CD4-positive, CD25-positive, alpha-beta regulatory T cell (primary cell): ENCODE measurements around the gene GPATCH4. TPM values are rescaled to one million over a fixed set of nuclear protein-coding genes. Genes with fewer than 3 reads are reported as not detected.
A peak's percentile ranks its signal among the peaks of the same experiment; 100 is the strongest.

ENCODE experiments used
- ATAC-seq, 2 donors: fragments of 150-1000 bp; cut with Tn5 transposase; one replicate each; pipeline ENCODE4 v1.10.0; 2021; ENCODE audit warnings: low read depth in 2 of 2, moderate number of reproducible peaks in 2 of 2, moderate library complexity in 1 of 2
- DNase-seq, 3 donors: peaks; one replicate each; pipeline versions ENCODE4 v3.0.0 to v3.0.0-alpha.2; 2012 to 2022; ENCODE audit warnings: mixed read lengths in 1 of 3
- H3K27ac ChIP-seq: one replicate; pipeline ENCODE4 v1.7.0; 2013; ENCODE audit warnings: mild to moderate bottlenecking, low read length; ENCODE audit not compliant: insufficient read depth, poor library complexity, severe bottlenecking
- H3K27me3 ChIP-seq: one replicate; pipeline ENCODE4 v1.7.0; 2013; ENCODE audit warnings: low read length; ENCODE audit not compliant: control insufficient read depth, insufficient read depth
- H3K36me3 ChIP-seq: one replicate; pipeline ENCODE4 v1.7.0; 2013; ENCODE audit warnings: mild to moderate bottlenecking, low read length, moderate library complexity; ENCODE audit not compliant: control insufficient read depth, insufficient read depth
- H3K4me1 ChIP-seq: 2 replicates; pipeline ENCODE4 v1.7.0; 2013; ENCODE audit warnings: mild to moderate bottlenecking, low read length; ENCODE audit not compliant: insufficient read depth, control insufficient read depth, poor library complexity, severe bottlenecking
- H3K4me3 ChIP-seq: one replicate; pipeline ENCODE4 v1.7.0; 2013; ENCODE audit warnings: low read depth, mild to moderate bottlenecking, low read length, moderate library complexity
- H3K9me3 ChIP-seq, 2 experiments: 1 replicate in 1 of 2; 2 replicates in 1 of 2; pipeline ENCODE4 v1.7.0; 2013; ENCODE audit warnings: low read length in 2 of 2, mild to moderate bottlenecking in 1 of 2, moderate library complexity in 1 of 2; ENCODE audit not compliant: control insufficient read depth in 2 of 2
- H3K27ac Mint-ChIP-seq, 3 donors: one replicate each; pipeline ENCODE4 v1.8.0; 2020 to 2022; ENCODE audit warnings: mild to moderate bottlenecking in 3 of 3, mixed read lengths in 3 of 3, moderate library complexity in 2 of 3
- H3K27me3 Mint-ChIP-seq: one replicate; pipeline ENCODE4 v1.8.0; 2022; ENCODE audit warnings: mild to moderate bottlenecking, mixed read lengths
- H3K36me3 Mint-ChIP-seq: one replicate; pipeline ENCODE4 v1.8.0; 2020; ENCODE audit warnings: mixed read lengths
- H3K4me1 Mint-ChIP-seq, 4 donors: one replicate each; pipeline ENCODE4 v1.8.0; 2020 to 2022; ENCODE audit warnings: mixed read lengths in 4 of 4, mild to moderate bottlenecking in 1 of 4
- H3K4me3 Mint-ChIP-seq, 4 donors: one replicate each; pipeline ENCODE4 v1.8.0; 2020 to 2022; ENCODE audit warnings: mild to moderate bottlenecking in 4 of 4, mixed read lengths in 4 of 4, moderate library complexity in 3 of 4
- H3K9me3 Mint-ChIP-seq, 7 donors: one replicate each; pipeline ENCODE4 v1.8.0; 2020 to 2022; ENCODE audit warnings: mixed read lengths in 7 of 7, mild to moderate bottlenecking in 3 of 7, moderate library complexity in 2 of 7
- polyA plus RNA-seq, 4 donors: library from polyadenylated mRNA; unstranded; fragments of 300-500 nt; fragmentation: Illumina TruSeq; gene quantifications; one replicate each; pipeline ENCODE4 v1.2.3, GENCODE V29; 2021
- total RNA-seq: library from RNA; stranded (reverse); gene quantifications from one replicate; pipeline ENCODE4 v1.2.3, GENCODE V29; 2022

GPATCH4 gene
- total and polyA plus RNA-seq, 5 donors from 2014 or later = 20.2 to 34.6 (median 27.6) TPM

DNA sequence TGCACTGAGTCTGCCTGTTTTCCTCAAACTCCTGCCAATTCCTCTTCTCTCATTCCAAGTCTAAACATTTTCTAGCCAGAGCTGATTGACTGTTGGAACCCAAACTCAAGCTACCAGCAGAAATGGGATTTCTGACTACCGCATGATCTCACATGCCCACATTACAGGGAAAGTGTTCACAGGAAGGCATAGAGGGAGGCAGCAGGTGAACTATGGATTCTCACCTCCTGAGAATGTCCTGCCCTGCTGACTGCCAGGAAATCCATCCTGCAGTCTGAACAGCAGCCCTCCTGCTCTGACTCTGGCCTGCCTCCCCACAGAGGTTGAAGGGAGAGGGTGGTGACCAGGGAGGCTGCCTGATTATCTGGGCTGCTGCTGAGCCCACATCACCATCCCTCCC, 51.4 kb downstream of the GPATCH4 start:
- peak overlapping the region in 1 of 3 donors; percentile 13 for H3K27ac Mint-ChIP-seq
- Histone ChIP-seq H3K27ac (no peak overlapping the region), H3K4me3 (no peak overlapping the region), H3K4me1 (no peaks in the 10 kb centered on the region), H3K9me3 (no peaks in the 10 kb centered on the region), H3K27me3 (no peaks in the 10 kb centered on the region), H3K36me3 (no peaks in the 10 kb centered on the region)
- no peak overlapping the region for H3K4me3 Mint-ChIP-seq
- H3K27me3 Mint-ChIP-seq = no peaks in the 10 kb centered on the region
- H3K9me3 Mint-ChIP-seq = no peaks in the 10 kb centered on the region
- peaks cover 2 to 5% (median 4%) of the 10 kb centered on the region in 4 donors for H3K4me1 Mint-ChIP-seq
- peaks cover 4% of the 10 kb centered on the region for H3K36me3 Mint-ChIP-seq
- no peak for DNase-seq
- ATAC-seq = no peak

DNA sequence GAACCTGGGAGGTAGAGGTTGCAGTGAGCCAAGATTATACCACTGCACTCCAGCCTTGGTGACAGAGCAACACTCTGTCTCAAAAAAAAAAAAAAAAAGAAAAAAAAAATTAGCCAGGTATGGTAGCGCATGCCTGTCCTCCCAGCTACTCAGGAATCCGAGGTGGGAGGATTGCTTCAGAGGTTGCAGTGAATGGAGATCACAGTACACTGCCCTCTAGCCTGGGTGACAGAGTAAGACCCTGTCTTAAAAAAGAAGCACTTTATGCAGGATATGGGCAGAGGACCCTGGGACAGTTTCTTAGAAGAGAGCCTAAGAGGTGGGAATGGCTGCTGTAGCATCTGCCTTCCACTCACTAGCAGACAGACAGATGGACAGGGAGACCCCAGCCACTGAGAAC, 51.9 kb downstream of the GPATCH4 start:
- Histone ChIP-seq H3K9me3 (no peaks in the 10 kb centered on the region), H3K27ac (no peak overlapping the region), H3K4me1 (no peaks in the 10 kb centered on the region), H3K4me3 (no peak overlapping the region), H3K27me3 (no peaks in the 10 kb centered on the region), H3K36me3 (no peaks in the 10 kb centered on the region)
- H3K4me1 Mint-ChIP-seq = peaks cover 2 to 5% (median 4%) of the 10 kb centered on the region in 4 donors
- DNase-seq (no peak), ATAC-seq (no peak)
- H3K36me3 Mint-ChIP-seq = peaks cover 4% of the 10 kb centered on the region
- H3K27ac Mint-ChIP-seq = no peak overlapping the region
- no peak overlapping the region for H3K4me3 Mint-ChIP-seq
- H3K27me3 Mint-ChIP-seq = no peaks in the 10 kb centered on the region
- H3K9me3 Mint-ChIP-seq = no peaks in the 10 kb centered on the region

DNA sequence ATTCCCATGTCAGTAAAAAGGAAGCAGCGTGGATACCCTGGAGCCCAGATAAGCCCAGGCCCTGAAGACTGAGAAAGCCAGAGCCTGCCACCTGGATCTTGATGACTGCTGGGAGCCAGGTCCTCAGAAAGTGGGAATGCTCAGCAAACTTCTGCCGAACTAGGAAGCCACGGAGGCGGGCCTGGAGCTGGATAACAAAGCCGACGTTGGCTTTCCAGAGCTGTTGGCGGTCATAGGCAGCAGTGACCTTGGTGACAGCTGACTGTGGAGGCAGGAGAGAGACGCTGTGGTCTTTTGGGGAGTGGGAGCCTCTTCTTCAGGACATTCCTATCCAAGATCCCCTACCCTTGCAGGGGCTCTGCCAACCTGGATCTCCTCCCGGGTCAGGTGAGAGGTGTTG, 53.3 kb downstream of the GPATCH4 start:
- Histone ChIP-seq H3K27me3 (no peaks in the 10 kb centered on the region), H3K9me3 (no peaks in the 10 kb centered on the region), H3K4me3 (no peak overlapping the region), H3K4me1 (no peaks in the 10 kb centered on the region), H3K27ac (no peak overlapping the region), H3K36me3 (no peaks in the 10 kb centered on the region)
- H3K27me3 Mint-ChIP-seq = no peaks in the 10 kb centered on the region
- DNase-seq (no peak), ATAC-seq (no peak)
- no peaks in the 10 kb centered on the region for H3K9me3 Mint-ChIP-seq
- peaks cover 0 to under 1% (median under 1%) of the 10 kb centered on the region in 4 donors for H3K4me1 Mint-ChIP-seq
- no peak overlapping the region for H3K27ac Mint-ChIP-seq
- H3K4me3 Mint-ChIP-seq = no peak overlapping the region
- H3K36me3 Mint-ChIP-seq = no peaks in the 10 kb centered on the region

DNA sequence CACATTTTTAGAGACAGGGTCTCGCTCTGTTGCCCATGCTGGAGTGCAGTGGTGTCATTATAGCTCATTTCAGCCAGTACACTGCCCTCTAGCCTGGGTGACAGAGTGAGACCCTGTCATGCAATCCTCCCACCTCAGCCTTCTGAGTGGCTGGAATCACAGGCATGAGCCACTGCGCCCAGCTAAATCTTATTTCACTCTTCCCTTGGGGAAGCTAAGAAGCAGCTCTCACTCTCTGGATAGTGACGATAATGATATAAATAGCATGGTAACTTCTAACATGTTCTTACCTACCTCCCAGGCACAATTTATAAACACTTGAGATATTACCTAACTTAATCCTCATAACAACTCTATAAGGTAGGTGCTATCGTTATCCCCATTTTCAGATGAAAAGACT, 53.8 kb downstream of the GPATCH4 start:
- Mint-ChIP-seq H3K4me3 (no peak overlapping the region), H3K36me3 (no peaks in the 10 kb centered on the region), H3K27ac (no peak overlapping the region), H3K27me3 (no peaks in the 10 kb centered on the region), H3K9me3 (no peaks in the 10 kb centered on the region), H3K4me1 (no peaks in the 10 kb centered on the region)
- no peaks in the 10 kb centered on the region for H3K9me3 ChIP-seq
- no peak overlapping the region for H3K4me3 ChIP-seq
- DNase-seq (no peak), ATAC-seq (no peak)
- no peaks in the 10 kb centered on the region for H3K27me3 ChIP-seq
- H3K36me3 ChIP-seq = no peaks in the 10 kb centered on the region
- no peak overlapping the region for H3K27ac ChIP-seq
- no peaks in the 10 kb centered on the region for H3K4me1 ChIP-seq

DNA sequence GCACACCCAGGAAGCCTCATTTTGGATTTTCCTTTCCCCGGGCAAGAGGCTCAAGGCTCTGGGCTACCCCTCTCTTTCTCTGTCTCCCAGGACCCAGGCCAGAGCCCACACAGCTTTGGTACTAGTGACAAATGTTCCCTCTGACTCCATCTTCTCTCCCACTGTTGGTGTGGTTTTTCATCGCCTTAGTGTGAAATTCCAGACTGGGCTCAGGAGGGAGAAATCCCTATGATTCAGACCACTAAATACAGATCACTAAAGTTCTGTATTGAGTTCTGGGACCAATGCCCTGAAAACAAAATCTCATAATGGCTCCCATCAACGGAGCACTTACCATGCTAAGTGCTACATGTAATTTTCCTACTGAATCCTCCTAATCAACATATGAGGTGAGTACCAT, 55.0 kb downstream of the GPATCH4 start:
- ATAC-seq = no peak
- no peak overlapping the region for H3K4me3 ChIP-seq
- no peaks in the 10 kb centered on the region for H3K9me3 Mint-ChIP-seq
- no peak for DNase-seq
- no peaks in the 10 kb centered on the region for H3K9me3 ChIP-seq
- no peaks in the 10 kb centered on the region for H3K27me3 ChIP-seq
- H3K36me3 Mint-ChIP-seq = no peaks in the 10 kb centered on the region
- H3K4me3 Mint-ChIP-seq = no peak overlapping the region
- H3K27ac ChIP-seq = no peak overlapping the region
- H3K4me1 Mint-ChIP-seq = no peaks in the 10 kb centered on the region
- peak overlapping the region in 1 of 3 donors; percentile 65 for H3K27ac Mint-ChIP-seq
- no peaks in the 10 kb centered on the region for H3K4me1 ChIP-seq
- H3K36me3 ChIP-seq = no peaks in the 10 kb centered on the region
- H3K27me3 Mint-ChIP-seq = no peaks in the 10 kb centered on the region

DNA sequence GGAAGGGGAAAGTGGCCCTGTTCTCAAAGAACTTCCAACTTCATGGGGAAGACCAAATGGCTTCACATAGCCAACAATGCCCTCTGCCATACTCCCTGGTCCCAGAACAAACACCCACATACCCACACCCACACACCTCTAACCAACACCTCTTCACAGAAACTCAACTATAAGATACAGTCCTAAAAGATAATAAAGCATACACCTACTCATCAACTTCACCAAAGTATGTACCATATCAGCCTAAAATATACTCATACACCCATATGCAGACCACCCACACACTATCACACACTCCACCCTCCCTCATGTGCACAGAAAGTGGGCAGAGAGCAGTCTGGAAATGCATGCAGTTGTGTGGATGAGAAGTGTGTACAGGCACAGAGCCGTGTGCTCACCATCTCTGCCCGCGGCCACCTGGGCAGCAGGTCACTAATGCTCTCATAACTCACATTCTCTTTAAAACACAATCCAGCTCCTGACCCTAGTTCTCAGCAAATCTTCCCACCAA, 56.6 kb downstream of the GPATCH4 start:
- Histone ChIP-seq H3K9me3 (no peaks in the 10 kb centered on the region), H3K36me3 (no peaks in the 10 kb centered on the region), H3K27ac (no peak overlapping the region), H3K4me3 (no peak overlapping the region), H3K27me3 (no peaks in the 10 kb centered on the region), H3K4me1 (no peaks in the 10 kb centered on the region)
- Mint-ChIP-seq H3K4me1 (no peaks in the 10 kb centered on the region), H3K27ac (peak overlapping the region in 1 of 3 donors; percentile 47), H3K27me3 (no peaks in the 10 kb centered on the region), H3K4me3 (no peak overlapping the region), H3K9me3 (no peaks in the 10 kb centered on the region), H3K36me3 (no peaks in the 10 kb centered on the region)
- ATAC-seq = no peak
- DNase-seq = no peak

Other genes starting within 250 kb of the GPATCH4 start
- not detected for gene RHBG, start 232.3 kb downstream of the GPATCH4 start, total RNA-seq
- not detected for gene RHBG, start 232.3 kb downstream of the GPATCH4 start, polyA plus RNA-seq
- gene MEF2D, start 100.7 kb downstream of the GPATCH4 start, total RNA-seq = 186 TPM
- gene MEF2D, start 100.7 kb downstream of the GPATCH4 start, polyA plus RNA-seq = 10 to 100 TPM in 1 of 4 donors, 1 to 10 TPM in 3; 4.6 to 11.5 (median 6.4) TPM
- gene IQGAP3, start 28.9 kb downstream of the GPATCH4 start, total RNA-seq = 0.10 TPM
- gene IQGAP3, start 28.9 kb downstream of the GPATCH4 start, polyA plus RNA-seq = under 1 TPM; 0.05 to 0.98 (median 0.41) TPM
- gene TTC24, start 21.8 kb downstream of the GPATCH4 start, total RNA-seq = 2.3 TPM
- gene TTC24, start 21.8 kb downstream of the GPATCH4 start, polyA plus RNA-seq = under 1 TPM in 3 of 4 donors, not detected in 1; 0.34 to 0.65 (median 0.35) TPM
- gene NAXE, start 9.7 kb downstream of the GPATCH4 start, total RNA-seq = 29.2 TPM
- gene NAXE, start 9.7 kb downstream of the GPATCH4 start, polyA plus RNA-seq = 100 to 1,000 TPM in 1 of 4 donors, 10 to 100 TPM in 3; 87.3 to 102 (median 92.2) TPM
- not detected for gene HAPLN2, start 17.9 kb upstream of the GPATCH4 start, total RNA-seq
- gene HAPLN2, start 17.9 kb upstream of the GPATCH4 start, polyA plus RNA-seq = not detected
- not detected for gene BCAN, start 40.6 kb upstream of the GPATCH4 start, total RNA-seq
- gene BCAN, start 40.6 kb upstream of the GPATCH4 start, polyA plus RNA-seq = not detected
- gene NES, start 75.9 kb upstream of the GPATCH4 start, total RNA-seq = 0.10 TPM
- not detected for gene NES, start 75.9 kb upstream of the GPATCH4 start, polyA plus RNA-seq
- gene CRABP2, start 104.1 kb upstream of the GPATCH4 start, total RNA-seq = 5.1 TPM
- gene CRABP2, start 104.1 kb upstream of the GPATCH4 start, polyA plus RNA-seq = not detected
- 19.0 TPM for gene METTL25B, start 127.0 kb upstream of the GPATCH4 start, total RNA-seq
- gene METTL25B, start 127.0 kb upstream of the GPATCH4 start, polyA plus RNA-seq = 1 to 10 TPM; 4.3 to 8.7 (median 7.2) TPM
- 76.7 TPM for gene ISG20L2, start 127.3 kb upstream of the GPATCH4 start, total RNA-seq
- 10 to 100 TPM; 15.8 to 17.8 (median 17.0) TPM for gene ISG20L2, start 127.3 kb upstream of the GPATCH4 start, polyA plus RNA-seq
- gene MRPL24, start 139.6 kb upstream of the GPATCH4 start, total RNA-seq = 18.2 TPM
- gene MRPL24, start 139.6 kb upstream of the GPATCH4 start, polyA plus RNA-seq = 10 to 100 TPM; 72.5 to 86.4 (median 79.3) TPM
- gene HDGF, start 150.2 kb upstream of the GPATCH4 start, total RNA-seq = 87.6 TPM
- gene HDGF, start 150.2 kb upstream of the GPATCH4 start, polyA plus RNA-seq = 10 to 100 TPM; 26.9 to 50.2 (median 36.7) TPM
- 67.8 TPM for gene PRCC, start 166.1 kb upstream of the GPATCH4 start, total RNA-seq
- 10 to 100 TPM; 35.5 to 43.3 (median 36.4) TPM for gene PRCC, start 166.1 kb upstream of the GPATCH4 start, polyA plus RNA-seq
- 158 TPM for gene SH2D2A, start 215.4 kb upstream of the GPATCH4 start, total RNA-seq
- gene SH2D2A, start 215.4 kb upstream of the GPATCH4 start, polyA plus RNA-seq = 10 to 100 TPM; 27.3 to 36.4 (median 31.2) TPM